IMR-90 (cell line): ENCODE data around the gene MYO7B. TPM values are rescaled to one million over a fixed set of nuclear protein-coding genes. Genes with fewer than 3 reads are reported as not detected.

Source experiments
- ATAC-seq: fragments of 200-7000 bp; cut with Tn5 transposase; 2 replicates; pipeline ENCODE4 v1.9.1; 2020; ENCODE audit warnings: low read depth, mild to moderate bottlenecking, moderate library complexity
- BruUV-seq: library from RNA; stranded (reverse); fragments of 400-500 nt; replicated peaks from 2 replicates; lab custom pipeline; 2021; lab: Mats Ljungman, UMichigan
- CTCF ChIA-PET: fragments of 300-600 bp; formaldehyde crosslinking; extraction: SDS; loops from one replicate; lab custom pipeline; 2021; ENCODE audit warnings: antibody characterized with exemption; lab: Yijun Ruan, JAX
- POLR2A ChIA-PET: fragments of 300-600 bp; sonication (Branson Sonifier 250); formaldehyde crosslinking; loops from one replicate; lab custom pipeline; 2022; ENCODE audit warnings: antibody characterized with exemption; ENCODE audit not compliant: unreplicated experiment; lab: Charles Lee
- DNase-seq: peaks from one replicate; pipeline ENCODE4 v3.0.0; 2013
- H2AFZ ChIP-seq: replicated peaks from 2 replicates; pipeline ENCODE3; 2013; ENCODE audit warnings: low read length, mild to moderate bottlenecking; ENCODE audit not compliant: poor library complexity
- H2AK5ac ChIP-seq: 2 replicates; pipeline ENCODE4 v1.6.1; 2013; ENCODE audit warnings: low read depth, low read length, inconsistent platforms
- H2AK9ac ChIP-seq: replicated peaks from 2 replicates; pipeline ENCODE3; 2013; ENCODE audit warnings: mild to moderate bottlenecking, low read depth, low read length, moderate library complexity; ENCODE audit not compliant: poor library complexity
- H2BK120ac ChIP-seq: 2 replicates; pipeline ENCODE4 v1.6.1; 2013; ENCODE audit warnings: low read depth, low read length, inconsistent platforms
- H2BK15ac ChIP-seq: 3 replicates; pipeline ENCODE4 v1.6.1; 2013; ENCODE audit warnings: low read depth, low read length, inconsistent platforms
- H2BK20ac ChIP-seq: 2 replicates; pipeline ENCODE4 v1.6.1; 2013; ENCODE audit warnings: low read depth, mild to moderate bottlenecking, inconsistent platforms, low read length, moderate library complexity
- H2BK5ac ChIP-seq: 2 replicates; pipeline ENCODE4 v1.6.1; 2013; ENCODE audit warnings: mild to moderate bottlenecking, low read depth, low read length, inconsistent platforms; ENCODE audit not compliant: poor library complexity, severe bottlenecking
- H3K14ac ChIP-seq: replicated peaks from 2 replicates; pipeline ENCODE4 v1.6.1; 2013; ENCODE audit warnings: low read depth, low read length, inconsistent platforms
- H3K18ac ChIP-seq: 2 replicates; pipeline ENCODE4 v1.6.1; 2013; ENCODE audit warnings: low read depth, low read length, control low read depth
- H3K23ac ChIP-seq: 2 replicates; pipeline ENCODE4 v1.6.1; 2013; ENCODE audit warnings: low read depth, low read length, inconsistent platforms
- H3K27ac ChIP-seq: 2 replicates; pipeline ENCODE4 v1.5.1; 2013; ENCODE audit warnings: mild to moderate bottlenecking, control low read depth, low read length; ENCODE audit not compliant: insufficient read depth
- H3K27me3 ChIP-seq: 2 replicates; pipeline ENCODE4 v1.6.1; 2013; ENCODE audit warnings: low read length; ENCODE audit not compliant: control insufficient read depth, insufficient read depth
- H3K36me3 ChIP-seq: 2 replicates; pipeline ENCODE4 v1.6.1; 2013; ENCODE audit warnings: low read length, mixed read lengths; ENCODE audit not compliant: control insufficient read depth, insufficient read depth
- H3K4ac ChIP-seq: 2 replicates; pipeline ENCODE4 v1.6.1; 2013; ENCODE audit warnings: low read depth, low read length, inconsistent platforms
- H3K4me1 ChIP-seq: 2 replicates; pipeline ENCODE4 v1.6.1; 2013; ENCODE audit warnings: low read length, mixed read lengths; ENCODE audit not compliant: control insufficient read depth, insufficient read depth
- H3K4me2 ChIP-seq: 2 replicates; pipeline ENCODE4 v1.6.1; 2013; ENCODE audit warnings: low read depth, mild to moderate bottlenecking, control low read depth, low read length, moderate library complexity
- H3K4me3 ChIP-seq: 2 replicates; pipeline ENCODE4 v1.5.1; 2013; ENCODE audit warnings: low read depth, mild to moderate bottlenecking, control low read depth, low read length, moderate library complexity; ENCODE audit not compliant: insufficient read depth
- H3K56ac ChIP-seq: 2 replicates; pipeline ENCODE4 v1.6.1; 2013; ENCODE audit warnings: low read length, inconsistent platforms; ENCODE audit not compliant: insufficient read depth; ENCODE audit errors: extremely low read depth
- H3K79me1 ChIP-seq, 2 experiments: 2 replicates each; pipeline ENCODE4 v1.6.1; 2013; ENCODE audit warnings: low read length in 2 of 2, inconsistent platforms in 1 of 2, low read depth in 1 of 2
- H3K9ac ChIP-seq: 2 replicates; pipeline ENCODE4 v1.6.1; 2013; ENCODE audit warnings: low read depth, low read length, control low read depth
- H3K9me1 ChIP-seq: 2 replicates; pipeline ENCODE4 v1.6.1; 2013; ENCODE audit warnings: low read length, inconsistent platforms; ENCODE audit not compliant: insufficient read depth
- H3K9me3 ChIP-seq: 2 replicates; pipeline ENCODE4 v1.6.1; 2013; ENCODE audit warnings: low read length; ENCODE audit not compliant: control insufficient read depth, insufficient read depth
- H4K20me1 ChIP-seq: 2 replicates; pipeline ENCODE4 v1.6.1; 2013; ENCODE audit warnings: low read length, inconsistent platforms; ENCODE audit not compliant: insufficient read depth
- H4K5ac ChIP-seq: 2 replicates; pipeline ENCODE4 v1.6.1; 2013; ENCODE audit warnings: mild to moderate bottlenecking, low read depth, low read length, control low read depth
- H4K8ac ChIP-seq, 2 experiments: 2 replicates each; pipeline ENCODE4 v1.6.1; 2013; ENCODE audit warnings: low read depth in 2 of 2, low read length in 2 of 2, control low read depth in 1 of 2, inconsistent platforms in 1 of 2
- H4K91ac ChIP-seq: 2 replicates; pipeline ENCODE4 v1.6.1; 2013; ENCODE audit warnings: low read depth, low read length, inconsistent platforms; ENCODE audit not compliant: insufficient read depth
- CHD1 ChIP-seq: IDR thresholded peaks from 2 replicates; pipeline ENCODE4 v1.6.1; 2012; ENCODE audit warnings: low read depth, low read length, improper control_type of control experiment
- FOS ChIP-seq: fragments of 150-350 bp; IDR thresholded peaks from 2 replicates; pipeline ENCODE4 v1.6.1; 2016; ENCODE audit warnings: low read depth, low read length
- MXI1 ChIP-seq: IDR thresholded peaks from 2 replicates; pipeline ENCODE4 v1.6.1; 2012; ENCODE audit warnings: low read depth, mild to moderate bottlenecking, low read length, moderate library complexity, borderline replicate concordance
- NFE2L2 ChIP-seq: fragments of 150-350 bp; IDR thresholded peaks from 2 replicates; pipeline ENCODE4 v1.6.1; 2016; ENCODE audit warnings: low read depth, mild to moderate bottlenecking, low read length
- RAD21 ChIP-seq: IDR thresholded peaks from 2 replicates; pipeline ENCODE4 v1.6.1; 2012; ENCODE audit warnings: low read length, improper control_type of control experiment
- RCOR1 ChIP-seq: IDR thresholded peaks from 2 replicates; pipeline ENCODE4 v1.6.1; 2012; ENCODE audit warnings: mild to moderate bottlenecking, low read length, improper control_type of control experiment; ENCODE audit not compliant: insufficient replicate concordance
- RFX5 ChIP-seq: IDR thresholded peaks from 2 replicates; pipeline ENCODE4 v1.8.0; 2012; ENCODE audit warnings: low read depth, mild to moderate bottlenecking, low read length, moderate library complexity
- SMC3 ChIP-seq: fragments of 150-350 bp; IDR thresholded peaks from 2 replicates; pipeline ENCODE4 v1.6.1; 2016; ENCODE audit warnings: low read depth, mild to moderate bottlenecking, antibody characterized with exemption, low read length, moderate library complexity
- WGBS, 2 experiments: methylation state at CpG; one replicate each; pipeline versions ENCODE4 v1.1.5 to v1.1.7; 2013; ENCODE audit warnings: missing lambda C conversion rate in 2 of 2; ENCODE audit not compliant: insufficient read length in 1 of 2; ENCODE audit errors: extremely low coverage in 2 of 2; 5-methylcytosine and 5-hydroxymethylcytosine counted together
- dilution Hi-C: fragments of 300-500 bp; cut with HindIII; formaldehyde crosslinking; loops from one replicate; pipeline ENCODE4 v1.14.3; 2018; ENCODE audit warnings: low sequenced_read_pairs; ENCODE audit not compliant: unreplicated experiment
- in situ Hi-C: fragments of 300-500 bp; cut with MboI; formaldehyde crosslinking; loops from 3 replicates; pipeline ENCODE4 v1.14.3; 2019; ENCODE audit warnings: low sequenced_read_pairs, inconsistent platforms, mixed read lengths
- intact Hi-C: fragments of 100-400 bp; cut with micrococcal nuclease; formaldehyde crosslinking; loops from 2 replicates; pipeline ENCODE4 v1.10.0; 2022
- polyA plus RNA-seq, 3 experiments: library from polyadenylated mRNA; depleted of rRNA; stranded (reverse); fragments of >200 nt; gene quantifications; 2 replicates each; pipeline ENCODE4 v1.2.3, GENCODE V29; 2012; ENCODE audit warnings: low replicate concordance in 1 of 3
- total RNA-seq: library from RNA; depleted of rRNA; stranded (reverse); fragments of >200 nt; gene quantifications from 2 replicates; pipeline ENCODE4 v1.2.3, GENCODE V29; 2012
- TF ChIP-seq, protein P1 (sequence below): fragments of 150-350 bp; IDR thresholded peaks from 2 replicates; pipeline ENCODE4 v1.6.1; 2016; ENCODE audit warnings: low read depth, mild to moderate bottlenecking, low read length, moderate library complexity, borderline replicate concordance
- TF ChIP-seq, protein P2 (sequence below): fragments of 150-350 bp; IDR thresholded peaks from 2 replicates; pipeline ENCODE4 v1.6.1; 2017; ENCODE audit warnings: mild to moderate bottlenecking, antibody characterized with exemption, low read length, low read depth
- TF ChIP-seq, protein P3 (sequence below): conservative IDR thresholded peaks from 2 replicates; pipeline ENCODE4 v1.5.1; 2012; ENCODE audit warnings: mild to moderate bottlenecking, low read depth, low read length, improper control_type of control experiment

MYO7B gene
- total and polyA plus RNA-seq, 2 of the 4 experiments (the other 2 are of a cell fraction): 0.18 to 0.46 TPM

DNA sequence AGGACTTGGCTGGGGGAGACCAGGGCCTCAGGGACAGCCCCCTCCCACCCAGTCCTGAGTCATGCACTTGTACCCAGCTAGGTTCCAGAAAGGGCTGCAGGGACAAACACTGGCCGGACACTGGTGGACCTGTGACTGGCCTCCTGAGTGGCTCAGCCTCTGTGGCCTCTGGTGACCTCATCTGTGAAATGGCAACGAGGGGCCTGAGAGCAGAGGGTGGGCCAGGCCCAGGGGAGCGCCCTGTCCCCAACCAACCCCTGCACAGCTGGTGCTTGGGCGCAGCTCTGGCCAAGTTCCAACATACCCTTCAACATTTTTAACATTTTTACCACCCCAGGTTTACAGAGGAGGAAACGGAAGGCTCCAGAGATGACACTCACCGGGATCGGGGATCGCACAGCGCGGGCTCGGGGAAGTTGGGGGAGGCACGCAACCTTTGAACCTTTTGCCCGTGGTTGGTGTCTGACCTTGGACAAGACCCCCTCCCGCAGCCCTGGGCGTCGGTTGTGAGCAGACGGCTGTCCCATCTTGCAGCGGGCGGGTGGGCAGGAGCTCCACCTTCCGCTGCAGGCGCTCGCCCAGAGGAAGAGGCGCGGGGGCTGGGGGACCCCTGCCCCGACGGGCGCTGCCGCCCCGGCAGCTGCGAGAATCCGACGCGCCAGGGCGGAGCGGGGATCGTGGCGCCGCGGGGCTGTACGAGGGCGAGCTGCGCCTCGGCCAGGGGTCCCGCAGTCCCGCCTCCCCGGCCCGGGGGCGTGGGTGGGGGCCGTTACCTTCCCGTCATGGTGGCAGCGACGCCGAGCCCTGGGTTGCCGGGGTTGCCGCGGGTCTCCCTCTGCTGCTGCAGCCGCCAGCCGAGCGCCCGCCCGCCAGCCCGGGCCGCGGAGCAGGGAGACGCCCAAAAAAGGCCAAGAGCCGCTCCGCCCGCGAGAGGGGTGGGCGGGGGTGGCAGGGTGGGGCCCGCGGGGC lies 139.0 kb downstream of the MYO7B start:
- CTCF ChIA-PET: no interaction called here
- no peaks in the 10 kb centered on the region for H3K36me3 ChIP-seq
- H3K4me2 ChIP-seq: peak overlapping the region; percentile 79
- peak overlapping the region; percentile 31 for H2BK5ac ChIP-seq
- H4K5ac ChIP-seq: peak overlapping the region; percentile 62
- peaks cover 6 to 41% of the 10 kb centered on the region in 2 experiments; a peak in 3 of 4 replicates for H3K79me1 ChIP-seq
- no peak for TF ChIP-seq MXI1
- TF ChIP-seq, protein P1, sequence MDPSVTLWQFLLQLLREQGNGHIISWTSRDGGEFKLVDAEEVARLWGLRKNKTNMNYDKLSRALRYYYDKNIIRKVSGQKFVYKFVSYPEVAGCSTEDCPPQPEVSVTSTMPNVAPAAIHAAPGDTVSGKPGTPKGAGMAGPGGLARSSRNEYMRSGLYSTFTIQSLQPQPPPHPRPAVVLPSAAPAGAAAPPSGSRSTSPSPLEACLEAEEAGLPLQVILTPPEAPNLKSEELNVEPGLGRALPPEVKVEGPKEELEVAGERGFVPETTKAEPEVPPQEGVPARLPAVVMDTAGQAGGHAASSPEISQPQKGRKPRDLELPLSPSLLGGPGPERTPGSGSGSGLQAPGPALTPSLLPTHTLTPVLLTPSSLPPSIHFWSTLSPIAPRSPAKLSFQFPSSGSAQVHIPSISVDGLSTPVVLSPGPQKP: no peak
- TF ChIP-seq SMC3: no peak
- TF ChIP-seq, protein P2, sequence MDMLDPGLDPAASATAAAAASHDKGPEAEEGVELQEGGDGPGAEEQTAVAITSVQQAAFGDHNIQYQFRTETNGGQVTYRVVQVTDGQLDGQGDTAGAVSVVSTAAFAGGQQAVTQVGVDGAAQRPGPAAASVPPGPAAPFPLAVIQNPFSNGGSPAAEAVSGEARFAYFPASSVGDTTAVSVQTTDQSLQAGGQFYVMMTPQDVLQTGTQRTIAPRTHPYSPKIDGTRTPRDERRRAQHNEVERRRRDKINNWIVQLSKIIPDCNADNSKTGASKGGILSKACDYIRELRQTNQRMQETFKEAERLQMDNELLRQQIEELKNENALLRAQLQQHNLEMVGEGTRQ: no peak
- TF ChIP-seq RCOR1: no peak
- no peak for TF ChIP-seq CHD1
- no peak for TF ChIP-seq RAD21
- no peak for TF ChIP-seq FOS
- TF ChIP-seq NFE2L2: no peak
- TF ChIP-seq, protein P3, sequence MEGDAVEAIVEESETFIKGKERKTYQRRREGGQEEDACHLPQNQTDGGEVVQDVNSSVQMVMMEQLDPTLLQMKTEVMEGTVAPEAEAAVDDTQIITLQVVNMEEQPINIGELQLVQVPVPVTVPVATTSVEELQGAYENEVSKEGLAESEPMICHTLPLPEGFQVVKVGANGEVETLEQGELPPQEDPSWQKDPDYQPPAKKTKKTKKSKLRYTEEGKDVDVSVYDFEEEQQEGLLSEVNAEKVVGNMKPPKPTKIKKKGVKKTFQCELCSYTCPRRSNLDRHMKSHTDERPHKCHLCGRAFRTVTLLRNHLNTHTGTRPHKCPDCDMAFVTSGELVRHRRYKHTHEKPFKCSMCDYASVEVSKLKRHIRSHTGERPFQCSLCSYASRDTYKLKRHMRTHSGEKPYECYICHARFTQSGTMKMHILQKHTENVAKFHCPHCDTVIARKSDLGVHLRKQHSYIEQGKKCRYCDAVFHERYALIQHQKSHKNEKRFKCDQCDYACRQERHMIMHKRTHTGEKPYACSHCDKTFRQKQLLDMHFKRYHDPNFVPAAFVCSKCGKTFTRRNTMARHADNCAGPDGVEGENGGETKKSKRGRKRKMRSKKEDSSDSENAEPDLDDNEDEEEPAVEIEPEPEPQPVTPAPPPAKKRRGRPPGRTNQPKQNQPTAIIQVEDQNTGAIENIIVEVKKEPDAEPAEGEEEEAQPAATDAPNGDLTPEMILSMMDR: no peak
- no peak for TF ChIP-seq RFX5
- peaks cover 22% of the 10 kb centered on the region for H3K9me1 ChIP-seq
- peak overlapping the region; percentile 91 for H2AFZ ChIP-seq
- peak overlapping the region; percentile 84 for H3K4me3 ChIP-seq
- peak overlapping the region; percentile 66 for H3K14ac ChIP-seq
- H3K56ac ChIP-seq: peak overlapping the region; percentile 26; the same call in 1 of the 2 replicates
- H3K23ac ChIP-seq: peak overlapping the region; percentile 83
- H2BK20ac ChIP-seq: no peak overlapping the region; the same call in 1 of the 2 replicates
- H2BK15ac ChIP-seq: no peak overlapping the region
- H4K20me1 ChIP-seq: peaks cover 41% of the 10 kb centered on the region
- DNase-seq: no peak
- peak overlapping the region; percentile 96 for H2AK9ac ChIP-seq
- dilution Hi-C loops: no loop called here
- intact Hi-C loops: loop anchor here (2.0 kb wide), 1 partner anchor 166 kb away; no protein-coding TSS in a partner anchor
- peak overlapping the region; percentile 74 for H3K4ac ChIP-seq
- peak overlapping the region; percentile 63 for H4K91ac ChIP-seq
- 23% methylated on average over 24 of the region's 72 CpGs; no CpG with 5 or more reads in 1 of the 2 experiments for WGBS, 2 experiments
- peak overlapping the region; percentile 63 for H2AK5ac ChIP-seq
- peak; percentile 57 for ATAC-seq
- in situ Hi-C loops: no loop called here
- peaks cover 17% of the 10 kb centered on the region for H3K27me3 ChIP-seq
- POLR2A ChIA-PET: no interaction called here
- peak overlapping the region; percentile 66 to 87; a peak in 3 of 4 replicates for H4K8ac ChIP-seq
- H3K9me3 ChIP-seq: no peaks in the 10 kb centered on the region
- H2BK120ac ChIP-seq: peak overlapping the region; percentile 17
- BruUV-seq: no TSS peak
- H3K9ac ChIP-seq: peak overlapping the region; percentile 72
- H3K18ac ChIP-seq: peak overlapping the region; percentile 54; the same call in 1 of the 2 replicates
- peaks cover 7% of the 10 kb centered on the region; the same call in 1 of the 2 replicates for H3K4me1 ChIP-seq
- H3K27ac ChIP-seq: peak overlapping the region; percentile 21; the same call in 1 of the 2 replicates
